ENCODE measurements around the gene ENTR1.

ENTR1 gene

GRCh38 chr9:136359774-136360718, 50.4 kb downstream of the ENTR1 start:
- no peak for DNase-seq

- no peak for DNase-seq
These were observed 51.5 kb downstream of the ENTR1 start for GRCh38 chr9:136358888-136359287.

GRCh38 chr9:136358016-136358415, 52.4 kb downstream of the ENTR1 start:
- no peak for DNase-seq

GRCh38 chr9:136357202-136357725, 53.1 kb downstream of the ENTR1 start:
- no peak for DNase-seq

- DNase-seq, result no peak
These were observed 54.5 kb downstream of the ENTR1 start for GRCh38 chr9:136355616-136356557.

GRCh38 chr9:136354592-136355085, 55.8 kb downstream of the ENTR1 start:
- no peak for DNase-seq

- no peak for DNase-seq
These were observed 56.5 kb downstream of the ENTR1 start for GRCh38 chr9:136353757-136354488.

GRCh38 chr9:136353088-136353487, 57.3 kb downstream of the ENTR1 start:
- DNase-seq, result no peak

GRCh38 chr9:136352682-136353081, 57.7 kb downstream of the ENTR1 start:
- no peak for DNase-seq

All from cerebellar nuclear complex (tissue), 1 donor.